Measurements from ENCODE around the gene MOB2. TPM values are rescaled to one million over a fixed set of nuclear protein-coding genes. Genes with fewer than 3 reads are reported as not detected.

Gene MOB2
- total and polyA plus RNA-seq, 9 of the 15 experiments (the other 6 are each of a cell fraction or from before 2014, with no cell fraction given), result 0.17 to 36.8 (median 19.2) TPM

GRCh38 chr11:1498262-1498661, 11.7 kb upstream of the MOB2 start:
- ChIA-PET POLR2A (no interaction called here), CTCF (ENCODE audit: low intra/inter-chr PET ratio) (no interaction called here)
- Histone ChIP-seq H3K9me3 (replicated peaks; ENCODE audit: control insufficient read depth, insufficient read depth, low read depth, low read length) (0 out of 2 replicates have a peak, but pooled peaks cover 7% of the 10 kb centered on the region), H3K9me1 (ENCODE audit: control insufficient read depth, insufficient read depth, low read length) (no peaks in the 10 kb centered on the region), H3K4me3 (no peak overlapping the region), H3K79me2 (ENCODE audit: control insufficient read depth, insufficient read depth, low read length) (peaks cover 2% of the 10 kb centered on the region; the same call in 2 of the 3 replicates), H3K27ac (ENCODE audit: extremely low read depth, low read depth, low read length) (no peak overlapping the region), H3K36me3 (ENCODE audit: control insufficient read depth, insufficient read depth, low read length) (no peaks in the 10 kb centered on the region), H3K4me1 (replicated peaks in 1 of 2; ENCODE audit: control insufficient read depth in 2 of 2, insufficient read depth in 2 of 2, low read length in 2 of 2) (peaks cover 0 to 6% of the 10 kb centered on the region in 2 experiments; a peak in 1 of 5 replicates), H3K27me3 (ENCODE audit: control insufficient read depth in 2 of 2, insufficient read depth in 2 of 2, low read length in 2 of 2) (no peaks in the 10 kb centered on the region), H2AFZ (ENCODE audit: low read depth, low read length) (no peak overlapping the region), H3K9ac (ENCODE audit: insufficient read depth in 1 of 2, low read depth in 2 of 2, low read length in 2 of 2) (no peak overlapping the region), H4K20me1 (replicated peaks; ENCODE audit: control insufficient read depth, insufficient read depth, low read length) (no peaks in the 10 kb centered on the region), H3K4me2 (ENCODE audit: insufficient read depth, low read length) (no peak overlapping the region)
- no TSS peak for BruUV-seq (replicated peaks)
- ATAC-seq (no peak), DNase-seq (ENCODE audit: extremely low read depth in 1 of 4, low spot score in 3 of 4) (no peak), FAIRE-seq (no peak)
- in situ Hi-C loops (cut with MboI) (no loop called here), intact Hi-C loops (cut with micrococcal nuclease) (no loop called here)
- 81% methylated on average over 13 of the region's 13 CpGs for WGBS (ENCODE audit: insufficient coverage, low coverage, missing lambda C conversion rate)
- TF ChIP-seq NFE2L1 (tag; IDR thresholded peaks at IDR 0.05; ENCODE audit: borderline replicate concordance, low read depth) (no peak), PTTG1 (tag; IDR thresholded peaks at IDR 0.05; ENCODE audit: low read depth) (no peak), LEF1 (IDR thresholded peaks at IDR 0.05) (no peak), DMBX1 (CRISPR knock-in tag; IDR thresholded peaks at IDR 0.05; ENCODE audit: borderline replicate concordance) (no peak), KDM1A (IDR thresholded peaks at IDR 0.05) (no peak), HMG20A (CRISPR knock-in tag; conservative IDR thresholded peaks at IDR 0.05) (no peak), SIN3A (IDR thresholded peaks at IDR 0.05; ENCODE audit: borderline replicate concordance in 2 of 2, control insufficient read depth in 1 of 2, low read depth in 2 of 2, low read length in 2 of 2) (no peak), POU5F1 (IDR thresholded peaks at IDR 0.05; ENCODE audit: borderline replicate concordance, low read depth, low read length, partially characterized antibody) (no peak), ZBTB26 (CRISPR knock-in tag; IDR thresholded peaks at IDR 0.05) (no peak), CBX8 (IDR thresholded peaks at IDR 0.05; ENCODE audit: borderline replicate concordance, extremely low read depth, low read depth, low read length, poor library complexity, severe bottlenecking) (no peak), STAT6 (CRISPR knock-in tag; IDR thresholded peaks at IDR 0.05) (no peak)
